Immature natural killer cell (primary cell): ENCODE data around the gene ACSL1. TPM values are rescaled to one million over a fixed set of nuclear protein-coding genes. Genes with fewer than 3 reads are reported as not detected.

ENCODE experiments used
- DNase-seq, 3 donors: peaks; one replicate each; pipeline ENCODE4 v3.0.0; 2022; ENCODE audit warnings: mixed read lengths in 1 of 3
- H3K27ac Mint-ChIP-seq, 6 donors: one replicate each; pipeline ENCODE4 v1.8.0; 2020; ENCODE audit warnings: mixed read lengths in 6 of 6, mild to moderate bottlenecking in 5 of 6, inconsistent platforms in 4 of 6, moderate library complexity in 3 of 6
- H3K27me3 Mint-ChIP-seq, 3 donors: one replicate each; pipeline ENCODE4 v1.8.0; 2020 to 2021; ENCODE audit warnings: low read depth in 3 of 3, mild to moderate bottlenecking in 3 of 3, mixed read lengths in 3 of 3, moderate library complexity in 3 of 3, inconsistent platforms in 1 of 3
- H3K36me3 Mint-ChIP-seq, 3 donors: one replicate each; pipeline ENCODE4 v1.8.0; 2020; ENCODE audit warnings: mixed read lengths in 3 of 3, inconsistent platforms in 2 of 3, mild to moderate bottlenecking in 2 of 3
- H3K4me1 Mint-ChIP-seq, 2 donors: one replicate each; pipeline ENCODE4 v1.8.0; 2020; ENCODE audit warnings: inconsistent platforms in 2 of 2, mild to moderate bottlenecking in 2 of 2, mixed read lengths in 2 of 2, moderate library complexity in 1 of 2
- H3K4me3 Mint-ChIP-seq, 5 donors: one replicate each; pipeline ENCODE4 v1.8.0; 2020; ENCODE audit warnings: mild to moderate bottlenecking in 5 of 5, mixed read lengths in 5 of 5, inconsistent platforms in 3 of 5, moderate library complexity in 3 of 5
- H3K9me3 Mint-ChIP-seq, 6 donors: one replicate each; pipeline ENCODE4 v1.8.0; 2020; ENCODE audit warnings: mild to moderate bottlenecking in 6 of 6, mixed read lengths in 6 of 6, inconsistent platforms in 4 of 6, moderate library complexity in 3 of 6
- polyA plus RNA-seq, 3 donors: library from polyadenylated mRNA; unstranded; fragments of 300-500 nt; fragmentation: Illumina TruSeq; gene quantifications; one replicate each; pipeline ENCODE4 v1.2.3, GENCODE V29; 2021

ACSL1 gene
- polyA plus RNA-seq, 3 donors from 2014 or later = 4.8 to 7.8 (median 7.3) TPM

GRCh38 chr4:184719407-184719806 lies 106.4 kb downstream of the ACSL1 start:
- no peak for DNase-seq
- peaks cover 5 to 19% (median 12%) of the 10 kb centered on the region in 6 donors for H3K9me3 Mint-ChIP-seq
- no peaks in the 10 kb centered on the region for H3K27me3 Mint-ChIP-seq
- no peak overlapping the region for H3K4me3 Mint-ChIP-seq
- no peak overlapping the region for H3K27ac Mint-ChIP-seq
- no peaks in the 10 kb centered on the region for H3K4me1 Mint-ChIP-seq
- H3K36me3 Mint-ChIP-seq = peaks cover 28 to 42% (median 35%) of the 10 kb centered on the region in 3 donors

GRCh38 chr4:184715526-184715925 lies 110.2 kb downstream of the ACSL1 start:
- no peak overlapping the region for H3K27ac Mint-ChIP-seq
- H3K9me3 Mint-ChIP-seq = peaks cover 3 to 7% (median 5%) of the 10 kb centered on the region in 6 donors
- H3K4me3 Mint-ChIP-seq = no peak overlapping the region
- peaks cover 12 to 19% (median 13%) of the 10 kb centered on the region in 3 donors for H3K36me3 Mint-ChIP-seq
- no peaks in the 10 kb centered on the region for H3K4me1 Mint-ChIP-seq
- no peaks in the 10 kb centered on the region for H3K27me3 Mint-ChIP-seq
- no peak for DNase-seq

DNA sequence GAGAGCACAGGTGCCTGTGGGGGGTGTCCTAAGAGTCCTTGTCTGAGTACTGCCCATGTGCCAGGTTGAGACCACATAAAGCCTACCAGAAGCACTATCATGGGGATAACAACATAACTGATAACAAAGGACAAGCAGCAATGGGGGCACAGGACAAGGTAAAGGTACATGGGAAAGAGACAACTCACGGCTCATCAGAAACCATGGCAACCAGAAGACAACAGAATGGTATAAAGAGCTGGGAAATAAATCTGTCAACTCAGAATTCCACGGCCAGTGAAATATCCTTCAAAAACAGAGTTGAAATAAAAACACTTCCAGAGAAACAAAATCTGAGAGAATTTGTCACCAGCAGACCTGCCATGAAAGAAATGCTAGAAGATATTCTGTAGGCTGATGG lies 111.9 kb downstream of the ACSL1 start:
- Mint-ChIP-seq H3K27ac (peak overlapping the region in 1 of 6 donors; percentile 59), H3K27me3 (peaks cover 0 to 2% (median 0%) of the 10 kb centered on the region in 3 donors), H3K4me3 (no peak overlapping the region), H3K9me3 (peaks cover 0 to 2% (median 0%) of the 10 kb centered on the region in 6 donors), H3K36me3 (peaks cover 3 to 8% (median 4%) of the 10 kb centered on the region in 3 donors), H3K4me1 (no peaks in the 10 kb centered on the region)
- no peak for DNase-seq

GRCh38 chr4:184712322-184712721 lies 113.4 kb downstream of the ACSL1 start:
- Mint-ChIP-seq H3K9me3 (no peaks in the 10 kb centered on the region), H3K27ac (no peak overlapping the region), H3K36me3 (peaks cover 0 to 4% (median 0%) of the 10 kb centered on the region in 3 donors), H3K4me1 (no peaks in the 10 kb centered on the region), H3K4me3 (no peak overlapping the region), H3K27me3 (peaks cover 0 to 2% (median 0%) of the 10 kb centered on the region in 3 donors)
- no peak for DNase-seq

DNA sequence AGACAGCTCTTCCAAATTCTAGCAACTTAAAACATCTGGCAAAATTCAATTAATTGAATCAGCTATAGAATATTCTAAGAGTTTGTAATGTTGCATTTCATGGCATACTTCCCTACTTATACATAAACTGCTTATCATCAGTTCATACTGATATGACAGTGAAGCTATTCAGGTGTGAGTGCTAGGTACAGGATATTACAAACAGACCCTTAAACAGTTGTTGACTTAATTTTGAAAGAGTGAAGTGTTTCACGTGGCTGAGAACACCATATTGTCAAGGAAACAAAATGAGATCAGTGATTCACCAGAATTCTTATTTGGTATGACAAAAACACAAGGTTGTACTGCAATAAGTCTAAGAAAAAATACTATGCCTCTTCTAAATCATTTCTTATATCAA lies 119.3 kb downstream of the ACSL1 start:
- H3K4me3 Mint-ChIP-seq = no peak overlapping the region
- H3K36me3 Mint-ChIP-seq = peaks cover 0 to 4% (median 0%) of the 10 kb centered on the region in 3 donors
- peak overlapping the region in 1 of 6 donors; percentile 47 for H3K27ac Mint-ChIP-seq

DNA sequence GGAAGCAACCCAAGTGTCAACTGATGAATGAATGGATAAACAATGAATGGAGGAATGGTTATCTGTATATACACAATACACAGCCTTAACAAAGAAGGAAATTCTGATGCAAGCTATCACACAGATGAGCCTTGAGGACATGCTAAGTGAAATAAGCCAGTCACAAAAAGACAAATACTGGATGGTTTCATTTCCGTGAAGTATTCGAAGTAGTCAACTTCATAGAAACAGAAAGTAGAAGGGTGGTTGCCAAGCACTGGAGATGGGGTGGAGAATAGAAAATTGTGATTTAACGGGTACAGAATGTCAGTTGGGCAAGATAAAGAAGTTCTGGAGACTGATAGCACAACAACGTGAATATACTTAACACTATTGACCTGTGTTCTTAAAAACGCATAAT lies 120.1 kb downstream of the ACSL1 start:
- peak overlapping the region in 2 of 6 donors; percentile 7 to 18 for H3K27ac Mint-ChIP-seq
- peak overlapping the region in 3 of 5 donors; percentile 0 to 24 (median 1) for H3K4me3 Mint-ChIP-seq

More for the DNA sequence above, 119.3 kb downstream of the ACSL1 start:
- Mint-ChIP-seq H3K27me3 (peaks cover 0 to 2% (median 0%) of the 10 kb centered on the region in 3 donors), H3K4me1 (peaks cover 3 to 7% of the 10 kb centered on the region in 2 donors), H3K9me3 (no peaks in the 10 kb centered on the region)
- DNase-seq = no peak

More for the DNA sequence above, 120.1 kb downstream of the ACSL1 start:
- Mint-ChIP-seq H3K4me1 (peaks cover 3 to 7% of the 10 kb centered on the region in 2 donors), H3K36me3 (peaks cover 0 to 4% (median 0%) of the 10 kb centered on the region in 3 donors), H3K9me3 (no peaks in the 10 kb centered on the region), H3K27me3 (peaks cover 0 to 2% (median 0%) of the 10 kb centered on the region in 3 donors)
- DNase-seq = no peak

Other genes with a start within 250 kb of the ACSL1 start
- gene CASP3, start 176.5 kb downstream of the ACSL1 start, polyA plus RNA-seq = 10 to 100 TPM in 2 of 3 donors, 1 to 10 TPM in 1; 8.2 to 20.1 (median 11.9) TPM
- gene PRIMPOL, start 176.2 kb downstream of the ACSL1 start, polyA plus RNA-seq = 10 to 100 TPM; 16.9 to 37.8 (median 21.0) TPM
- 1 to 10 TPM; 3.4 to 7.2 (median 7.1) TPM for gene CENPU, start 91.9 kb downstream of the ACSL1 start, polyA plus RNA-seq
- gene HELT, start 192.5 kb upstream of the ACSL1 start, polyA plus RNA-seq = not detected